Measurements from ENCODE around the gene SEC14L1.
"Not testable (repeated sequence)": the region's sequence is repeated elsewhere in the genome, so short reads cannot be mapped to it uniquely, and the experiment has no call there.

Gene SEC14L1

DNA sequence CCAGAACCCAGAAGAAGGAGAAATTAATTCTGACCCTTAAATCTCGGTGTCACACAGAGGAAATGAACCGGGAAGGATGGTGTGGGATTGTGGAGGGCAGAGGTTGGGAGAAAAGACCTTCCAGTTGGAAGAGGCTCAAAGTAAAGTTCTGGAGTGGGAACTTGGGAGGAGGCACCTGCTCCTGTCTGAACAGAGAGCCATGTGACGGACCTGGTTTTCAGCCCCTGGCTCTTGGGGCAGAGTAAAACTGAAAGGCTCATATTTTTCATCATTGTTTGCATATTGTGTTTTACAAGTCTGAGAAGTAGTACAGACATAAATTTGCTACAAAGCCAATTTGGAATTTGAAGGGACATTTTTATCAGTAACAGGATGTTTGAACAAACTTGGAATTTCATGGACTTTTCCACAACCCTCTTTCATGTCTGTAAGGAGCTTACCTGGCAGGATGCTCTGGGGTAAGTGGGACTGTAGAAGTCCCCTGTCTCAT lies 24.4 kb upstream of the SEC14L1 start:
- DNase-seq (ENCODE audit: low spot score) = no peak

DNA sequence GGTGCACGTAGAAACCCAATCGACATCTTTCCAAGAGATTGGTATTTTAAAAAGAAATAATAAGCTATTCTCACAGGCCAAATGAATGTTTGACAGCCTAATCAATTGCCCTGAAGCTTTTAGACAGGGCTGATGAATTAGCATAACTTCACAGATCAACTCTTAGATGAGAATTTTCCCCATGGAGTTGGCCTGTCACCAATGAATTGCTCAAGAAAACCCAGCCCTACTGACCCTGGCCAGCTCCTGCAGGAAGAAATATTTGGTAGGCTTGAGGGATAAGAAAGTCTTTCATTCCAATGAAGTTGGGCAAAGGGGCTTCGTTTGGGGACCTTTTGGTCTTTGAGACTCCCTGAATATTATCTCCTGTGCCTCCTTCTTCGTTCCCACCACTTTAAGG lies 23.4 kb upstream of the SEC14L1 start:
- no peak for DNase-seq (ENCODE audit: low spot score)

DNA sequence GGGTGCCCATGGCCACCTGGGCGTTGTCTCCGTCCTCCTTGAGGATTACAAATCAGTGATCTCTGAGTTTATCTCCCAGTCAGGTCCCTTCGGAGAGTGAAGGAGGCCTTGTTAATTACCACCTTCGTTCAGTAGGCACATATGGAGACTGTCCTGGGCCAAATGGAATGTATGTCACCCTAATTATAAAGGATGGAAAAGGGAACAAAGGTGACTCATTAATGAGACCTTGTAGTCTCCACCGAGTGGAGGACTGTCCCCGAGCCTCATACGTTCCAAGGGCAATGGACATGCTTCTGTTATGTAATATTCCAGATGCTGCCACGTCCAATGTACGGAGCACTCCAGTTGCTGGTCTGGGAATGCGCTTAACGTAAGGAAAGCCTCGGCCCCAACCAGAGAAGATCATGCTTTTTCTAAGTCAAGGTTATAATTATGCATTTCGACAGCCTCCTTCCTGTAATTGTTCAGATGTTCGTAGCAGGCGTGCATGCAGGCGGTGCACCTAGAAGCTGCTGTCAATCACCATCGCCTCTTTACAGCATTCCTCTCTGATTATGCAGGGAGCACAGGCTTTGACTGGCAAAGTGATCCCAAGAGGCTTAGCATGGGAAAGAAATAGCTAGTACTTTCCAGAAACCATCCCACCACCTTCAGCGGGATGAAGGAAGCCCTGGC lies 22.4 kb upstream of the SEC14L1 start:
- DNase-seq (ENCODE audit: low spot score) = no peak

DNA sequence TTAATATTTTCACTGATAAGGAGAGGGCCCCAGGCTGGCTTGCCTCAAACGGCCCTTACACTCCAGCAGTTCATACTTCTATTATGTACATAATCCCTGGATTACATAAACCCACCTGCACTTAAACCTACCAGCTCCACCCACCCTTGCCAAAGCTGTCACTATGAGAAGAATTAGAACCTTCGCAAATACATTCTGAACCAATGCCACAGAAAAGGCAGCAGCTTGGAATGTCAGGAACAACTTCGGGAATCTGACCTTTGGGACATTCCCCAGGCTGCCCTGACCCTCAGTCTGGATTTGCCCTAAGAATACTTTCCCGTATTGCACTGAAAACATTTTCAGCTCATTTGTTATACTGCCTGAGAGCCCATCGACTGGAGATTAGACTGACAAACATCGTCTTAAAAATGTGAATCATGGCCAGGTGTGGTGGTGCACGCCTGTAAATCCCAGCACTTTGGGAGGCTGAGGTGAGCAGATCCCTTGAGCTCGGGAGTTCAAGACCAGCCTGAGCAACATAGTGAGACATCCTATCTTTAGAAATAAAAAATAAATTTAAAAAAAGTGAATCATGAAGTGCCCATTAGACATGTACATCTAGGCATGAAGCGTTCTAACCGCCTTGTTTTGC lies 21.0 kb upstream of the SEC14L1 start:
- no peak for DNase-seq (ENCODE audit: low spot score)

DNA sequence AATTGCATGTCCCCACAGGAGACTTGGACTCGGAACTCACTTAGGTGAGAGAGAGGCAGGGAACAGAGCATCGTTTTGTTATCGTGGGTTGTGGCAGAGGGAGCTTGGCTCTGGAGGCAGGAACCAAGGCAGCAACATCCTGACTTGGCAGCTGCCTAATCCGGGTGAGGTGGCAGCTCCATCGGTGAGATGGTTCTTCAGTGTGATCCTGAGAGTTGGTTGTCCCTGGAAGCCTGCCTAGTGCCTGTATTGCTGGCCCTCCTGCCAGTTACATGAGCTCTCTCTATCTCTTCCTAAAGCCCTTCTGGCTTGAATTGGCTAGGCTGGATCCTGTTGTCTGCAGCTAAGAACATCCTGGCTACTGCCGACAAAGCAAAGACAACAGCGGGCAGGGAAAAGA lies 19.9 kb upstream of the SEC14L1 start:
- DNase-seq (ENCODE audit: low spot score) = no peak

DNA sequence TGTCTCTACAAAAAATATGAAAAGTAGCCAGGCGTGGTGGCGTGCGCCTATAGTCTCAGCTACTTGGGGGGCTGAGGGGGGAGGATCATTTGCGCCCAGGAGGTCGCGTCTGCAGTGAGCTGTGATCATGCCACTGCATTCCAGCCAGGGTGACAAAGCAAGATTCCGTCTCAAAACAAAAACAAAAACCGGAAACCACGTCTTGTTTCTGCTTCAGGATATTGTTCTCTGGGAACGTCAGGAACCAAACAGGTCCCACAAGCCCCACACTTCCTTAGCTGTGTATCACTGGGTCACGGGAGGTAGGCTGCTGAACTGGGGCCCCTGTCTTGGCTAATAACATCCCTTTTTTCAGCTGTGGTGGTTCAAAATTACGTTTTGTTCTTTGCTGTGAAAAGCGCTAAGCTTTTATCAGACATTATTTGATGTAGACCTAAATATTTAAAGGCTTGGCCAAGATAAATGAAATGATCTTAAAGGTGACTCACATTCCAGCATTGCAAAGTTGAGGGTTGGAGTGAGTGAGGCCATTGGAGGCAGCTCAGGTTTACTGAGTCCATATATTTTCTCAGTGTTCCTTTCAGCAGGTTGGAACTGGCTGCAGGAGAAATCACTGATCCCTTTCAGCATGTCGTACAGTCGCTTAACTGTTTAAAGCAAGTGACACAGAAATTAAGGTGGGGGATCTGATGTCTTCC lies 16.4 kb upstream of the SEC14L1 start:
- DNase-seq (ENCODE audit: low spot score) = no peak

DNA sequence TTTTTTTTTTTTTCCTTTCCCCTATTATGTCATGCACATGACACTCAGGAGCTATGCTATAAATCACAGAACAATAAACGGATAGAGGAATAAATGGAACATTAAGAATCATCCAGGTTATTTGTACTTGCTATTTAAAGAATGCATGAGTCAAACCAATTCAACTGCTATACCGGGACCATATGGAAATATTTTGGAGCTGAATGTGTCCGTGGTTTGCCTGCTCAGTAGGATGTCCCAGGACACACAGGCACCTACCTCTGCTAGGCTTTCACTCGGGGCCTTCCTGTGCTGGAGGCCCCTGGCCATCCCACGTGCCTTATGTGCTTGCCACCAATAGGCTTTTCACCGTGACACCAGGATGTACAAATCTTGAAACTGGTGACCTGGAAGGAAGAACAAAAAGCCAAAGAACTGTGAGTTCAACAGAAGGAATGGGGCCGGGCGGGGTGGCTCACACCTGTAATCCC lies 15.3 kb upstream of the SEC14L1 start:
- DNase-seq (ENCODE audit: low spot score) = no peak

DNA sequence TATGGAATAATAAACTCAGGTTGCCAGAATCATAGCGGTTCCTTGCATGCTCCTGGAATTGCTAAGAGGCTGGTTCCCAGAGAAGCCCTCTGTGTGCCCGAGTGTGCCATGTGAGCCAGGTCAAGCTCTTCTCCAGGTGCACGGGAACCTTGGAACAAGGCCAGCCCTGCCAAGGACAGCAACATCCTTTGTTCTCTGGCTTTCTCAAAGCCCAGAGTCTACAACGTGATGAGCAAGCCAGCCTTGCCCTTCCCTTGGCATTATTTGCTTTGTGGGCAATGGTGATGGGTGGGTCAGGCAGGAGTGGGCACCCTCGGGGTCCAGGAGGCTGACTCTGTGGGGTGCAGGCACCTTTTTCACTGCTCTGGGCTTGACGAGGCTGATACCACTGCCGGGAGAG lies 14.2 kb upstream of the SEC14L1 start:
- DNase-seq (ENCODE audit: low spot score) = no peak

DNA sequence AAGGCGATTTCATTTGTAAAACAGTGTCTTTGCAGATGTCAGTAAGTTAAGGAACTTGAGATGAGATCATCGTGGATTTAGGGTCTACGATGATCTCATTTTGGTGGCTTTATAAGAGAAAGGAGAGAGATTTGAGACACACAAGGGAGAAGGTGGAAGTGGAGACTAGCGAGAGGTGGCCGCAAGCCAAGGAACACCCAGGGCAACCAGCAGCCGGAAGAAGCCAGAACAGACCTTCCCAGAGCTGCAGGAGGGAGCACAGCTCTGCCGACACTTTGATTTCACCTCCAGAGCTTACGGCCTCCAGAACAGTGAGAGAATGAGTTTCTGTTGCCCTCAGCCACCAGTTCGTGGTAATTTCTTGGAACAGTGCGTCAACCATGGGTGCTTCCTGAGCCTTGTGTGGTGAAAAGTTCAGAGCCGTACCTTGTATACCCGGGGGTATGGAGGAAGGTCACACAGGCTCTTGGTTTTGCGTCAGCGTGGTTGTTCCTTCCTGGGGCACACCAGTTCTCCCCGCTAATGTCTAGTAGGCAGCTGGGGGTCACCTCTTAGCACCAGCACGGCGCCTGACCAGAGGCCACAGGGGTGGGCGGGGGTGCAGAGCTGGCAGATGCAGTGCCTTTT lies 12.9 kb upstream of the SEC14L1 start:
- no peak for DNase-seq (ENCODE audit: low spot score)

DNA sequence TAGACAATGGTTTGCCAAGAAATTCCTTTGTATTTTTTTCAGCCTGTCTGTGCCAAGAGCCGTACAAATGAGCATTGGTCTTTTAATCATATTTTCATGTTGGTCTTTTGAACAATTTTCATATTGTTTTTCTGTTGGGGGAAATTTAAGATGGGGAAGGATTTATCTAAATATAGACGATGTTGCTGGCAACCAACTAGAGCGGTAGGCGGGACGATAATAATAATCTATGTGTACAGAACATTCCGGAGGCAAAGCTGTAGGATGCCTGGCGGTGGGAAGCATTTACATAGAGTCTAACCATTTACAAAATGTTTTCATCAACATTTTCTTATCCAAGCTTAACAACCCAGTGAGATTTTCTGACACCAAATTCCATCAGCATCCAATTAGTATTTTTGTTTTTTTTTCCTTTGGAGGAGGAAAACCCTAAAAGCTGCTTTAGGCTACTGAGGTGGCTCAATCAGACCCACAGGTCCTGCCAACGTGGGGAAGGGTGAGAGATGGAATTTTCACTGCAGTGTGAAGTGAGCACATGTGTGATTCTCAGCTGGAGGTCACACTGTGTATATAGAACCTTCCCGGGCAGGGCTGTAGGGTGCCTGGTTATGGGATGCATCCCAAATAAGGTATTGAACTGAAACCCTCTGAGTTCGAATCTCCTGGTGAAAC lies 11.7 kb upstream of the SEC14L1 start:
- no peak for DNase-seq (ENCODE audit: low spot score)

DNA sequence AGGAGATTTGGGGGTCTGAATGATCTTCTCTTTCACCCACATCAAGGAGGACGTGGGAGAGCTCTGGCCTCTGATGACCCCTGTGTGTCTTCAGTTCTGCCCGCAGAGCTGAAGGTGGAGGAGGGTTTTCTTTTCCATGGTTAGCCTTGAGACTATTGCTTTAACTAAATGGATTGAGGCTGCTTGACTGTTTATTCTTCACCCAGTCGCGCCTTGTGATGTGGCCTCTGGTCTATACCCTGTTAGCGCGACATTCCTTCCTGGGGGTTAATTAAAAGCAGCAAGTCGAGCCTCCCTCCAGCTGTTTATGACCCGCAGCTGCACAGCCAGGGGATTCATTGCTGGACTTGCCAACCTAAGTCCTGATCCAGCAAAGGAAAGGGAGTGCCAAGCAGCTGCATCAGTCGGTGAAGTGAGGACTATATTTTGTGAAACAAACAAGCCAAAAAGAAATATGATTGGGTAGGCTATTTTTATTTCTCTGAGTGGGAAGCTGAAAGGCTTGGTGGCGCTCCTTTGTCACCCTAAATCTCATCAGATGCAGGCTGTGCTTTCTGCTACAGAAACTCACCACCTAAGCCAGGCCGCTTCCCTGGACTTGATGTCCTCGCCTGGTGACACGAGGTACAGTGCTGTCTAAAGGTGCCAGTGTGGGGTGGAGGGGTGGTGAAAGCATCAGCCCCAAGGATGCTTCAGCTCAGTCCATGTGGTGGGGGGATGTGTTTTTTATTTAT lies 11.0 kb upstream of the SEC14L1 start:
- DNase-seq (ENCODE audit: low spot score) = peak; percentile 88

DNA sequence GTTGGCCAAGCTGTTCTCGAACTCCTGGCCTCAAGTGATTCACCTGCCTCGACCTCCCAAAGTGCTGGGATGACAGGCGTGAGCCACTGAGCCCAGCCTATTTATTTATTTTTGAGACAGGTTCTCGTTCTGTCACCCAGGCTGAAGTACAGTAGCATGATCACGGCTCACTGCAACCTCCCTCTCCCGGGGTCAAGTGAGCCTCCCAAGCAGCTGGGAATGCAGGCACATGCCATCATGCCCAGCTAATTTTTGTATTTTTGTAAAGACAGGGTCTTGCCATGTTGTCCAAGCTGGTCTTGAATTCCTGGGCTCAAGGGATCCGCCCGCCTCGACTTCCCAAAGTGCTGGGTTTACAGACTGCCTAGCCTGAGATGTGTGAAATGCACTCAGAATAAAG lies 10.2 kb upstream of the SEC14L1 start:
- DNase-seq (ENCODE audit: low spot score) = no peak

DNA sequence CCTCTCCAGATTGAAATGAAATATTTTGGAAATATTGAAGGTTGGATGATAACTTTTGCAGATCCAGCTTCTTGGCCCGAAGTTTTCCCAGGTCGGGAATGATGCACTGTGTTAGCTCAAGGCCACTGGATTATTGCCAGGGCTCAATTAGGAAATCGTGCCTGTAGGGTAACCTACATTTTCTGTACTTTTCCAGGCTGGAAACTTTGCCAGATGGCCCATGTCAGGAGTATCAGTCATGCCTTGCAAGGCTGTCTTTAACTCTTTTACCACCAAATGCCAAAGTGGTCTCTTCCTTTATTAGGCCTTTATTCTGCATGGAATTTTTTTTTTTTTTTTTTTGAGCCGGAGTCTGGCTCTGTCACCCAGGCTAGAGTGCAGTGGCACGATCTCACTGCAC lies 8.9 kb upstream of the SEC14L1 start:
- DNase-seq (ENCODE audit: low spot score) = no peak

DNA sequence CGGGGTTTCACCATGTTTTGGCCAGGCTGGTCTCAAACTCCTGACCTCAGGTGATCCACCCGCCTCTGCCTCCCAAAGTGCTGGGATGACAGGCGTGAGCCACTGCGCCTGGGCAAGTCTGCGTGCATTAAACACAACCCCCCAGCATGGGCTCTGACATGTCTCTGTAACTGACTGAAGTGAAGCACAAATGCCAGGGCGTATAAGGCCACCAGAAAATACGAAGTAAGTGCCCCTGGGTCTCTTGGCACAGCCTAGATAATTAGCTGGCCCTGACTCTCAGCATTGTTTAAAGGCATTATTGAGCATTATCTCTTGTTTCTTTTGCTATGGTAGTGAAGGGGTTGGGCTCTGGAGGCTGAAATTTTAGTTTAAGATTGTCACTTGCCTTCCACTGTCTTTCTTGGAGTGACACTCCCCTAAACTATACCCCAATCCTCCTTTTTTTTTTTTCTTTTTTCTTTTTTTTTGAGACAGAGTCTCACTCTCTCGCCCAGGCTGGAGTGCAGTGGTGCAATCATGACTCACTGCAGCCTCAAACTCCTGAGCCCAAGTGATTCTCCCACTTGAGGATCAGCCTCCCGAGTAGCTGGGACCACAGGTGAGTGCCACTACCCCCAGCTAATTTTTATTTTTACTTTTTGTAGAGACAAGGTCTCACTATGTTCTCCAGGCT lies 8.2 kb upstream of the SEC14L1 start:
- no peak for DNase-seq (ENCODE audit: low spot score)

DNA sequence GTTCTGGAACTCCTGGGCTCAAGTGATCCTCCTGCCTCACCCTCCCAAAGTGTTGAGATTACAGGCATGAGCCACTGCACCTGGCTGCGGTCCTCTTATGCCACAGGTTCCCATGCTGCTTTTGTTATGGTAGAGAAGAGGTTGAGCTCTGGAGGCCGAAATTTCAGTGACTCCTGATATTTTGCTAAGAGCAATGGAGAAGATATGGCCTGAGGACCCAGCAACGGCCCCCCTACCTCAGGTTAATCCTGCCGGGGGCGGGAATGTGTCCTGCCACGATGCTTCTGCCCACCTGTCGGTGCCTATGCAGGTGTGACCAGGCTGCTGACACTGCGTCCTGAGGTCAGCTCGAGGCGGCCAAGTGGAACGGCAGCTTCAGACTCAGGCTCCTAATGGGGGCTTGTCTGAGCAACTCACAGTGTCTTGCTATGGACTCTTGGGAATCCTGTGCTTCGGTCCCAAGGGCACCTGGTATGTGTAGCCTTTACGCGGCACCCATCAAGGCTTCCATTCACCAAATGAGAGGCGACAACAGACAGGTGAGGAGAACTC lies 7.6 kb upstream of the SEC14L1 start:
- DNase-seq (ENCODE audit: low spot score) = no peak

DNA sequence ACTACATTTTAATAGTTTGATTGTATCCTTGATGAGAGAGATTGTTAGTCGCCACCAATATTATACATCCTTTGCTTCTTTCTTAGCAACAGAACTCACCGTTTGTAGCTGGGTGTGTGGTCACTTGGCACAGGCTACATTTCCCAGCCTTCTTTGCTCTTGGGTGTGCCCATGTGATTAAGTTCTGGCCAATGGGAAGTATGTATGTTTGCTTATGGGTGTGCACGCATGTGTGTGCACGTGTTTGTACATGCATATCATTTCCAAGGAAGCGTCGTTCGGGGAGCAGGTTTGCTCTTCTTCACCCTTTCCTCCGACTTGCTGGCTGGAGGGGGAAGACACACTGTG lies 4.4 kb upstream of the SEC14L1 start:
- no peak for DNase-seq (ENCODE audit: low spot score)

DNA sequence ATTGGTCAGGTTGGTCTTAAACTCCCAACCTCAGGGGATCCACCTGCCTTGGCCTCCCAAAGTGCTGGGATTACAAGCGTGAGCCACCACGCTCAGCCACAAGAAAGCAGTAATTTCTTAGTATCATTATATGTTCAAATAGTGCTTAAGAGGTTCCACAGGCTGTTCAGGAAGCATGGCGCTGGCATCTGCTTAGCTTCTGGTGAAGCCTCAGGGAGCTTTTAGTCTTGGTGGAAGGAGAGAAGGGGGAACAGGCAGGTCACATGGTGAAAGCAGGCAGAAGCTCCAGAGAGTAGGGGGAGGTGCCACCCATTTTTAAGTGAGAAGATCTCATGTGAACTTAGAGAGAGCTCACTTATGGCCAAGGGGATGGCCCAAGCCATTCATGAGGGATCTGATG lies 3.7 kb upstream of the SEC14L1 start:
- no peak for DNase-seq (ENCODE audit: low spot score)

DNA sequence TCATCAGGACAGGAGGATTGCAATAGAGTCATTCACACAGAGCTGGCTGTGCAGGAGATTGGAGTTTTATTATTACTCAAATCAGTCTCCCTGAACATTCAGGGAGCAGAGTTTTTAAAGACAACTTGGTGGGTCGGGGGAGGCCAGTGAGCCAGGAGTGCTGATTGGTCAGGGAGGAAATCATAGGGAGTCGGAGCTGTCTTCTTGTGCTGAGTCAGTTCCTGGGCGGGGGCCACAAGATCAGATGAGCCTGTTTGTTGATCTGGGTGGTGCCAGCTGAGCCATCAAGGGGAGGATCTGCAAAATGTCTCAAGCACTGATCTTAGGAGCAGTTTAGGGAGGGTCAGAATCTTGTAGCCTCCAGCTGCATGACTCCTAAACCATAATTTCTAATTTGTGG lies 2.9 kb upstream of the SEC14L1 start:
- DNase-seq (ENCODE audit: low spot score) = not testable (repeated sequence)

DNA sequence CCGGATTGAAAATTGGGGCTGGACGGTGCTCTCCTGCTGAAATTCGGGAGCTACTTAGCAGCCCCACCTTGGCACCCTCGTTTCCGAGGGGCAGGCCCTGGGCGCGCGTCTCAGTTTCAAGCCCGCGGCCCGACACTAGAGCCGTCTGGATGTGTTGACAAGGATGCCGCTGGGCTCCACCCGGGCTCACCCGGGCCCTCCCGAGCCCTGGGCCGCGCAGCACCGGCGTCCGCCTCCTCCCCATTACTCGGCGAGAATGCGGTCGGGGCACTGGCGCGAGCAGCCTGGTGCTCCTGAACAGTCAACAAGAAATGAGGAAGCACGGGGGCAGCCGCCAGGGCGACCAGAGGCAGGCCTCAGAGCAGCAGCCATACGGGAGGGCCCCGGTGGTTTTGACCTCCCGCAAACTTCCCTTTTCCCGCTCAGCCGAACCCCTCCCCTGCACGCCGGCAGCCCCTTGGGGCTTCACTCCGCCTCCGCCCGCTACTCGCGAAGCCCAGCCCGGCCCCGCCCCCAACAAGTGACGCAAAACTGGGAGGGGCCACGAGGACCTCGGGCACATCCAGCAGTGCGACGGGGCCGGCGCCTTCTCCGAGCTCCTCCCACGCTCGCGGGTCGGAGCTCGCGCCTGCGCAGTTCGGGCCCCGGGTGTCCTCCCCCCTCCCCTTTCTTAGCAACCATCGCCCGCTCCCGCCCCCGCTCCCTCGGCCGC lies 447 bp upstream of the SEC14L1 start:
- DNase-seq (ENCODE audit: low spot score) = peak; percentile 100

DNA sequence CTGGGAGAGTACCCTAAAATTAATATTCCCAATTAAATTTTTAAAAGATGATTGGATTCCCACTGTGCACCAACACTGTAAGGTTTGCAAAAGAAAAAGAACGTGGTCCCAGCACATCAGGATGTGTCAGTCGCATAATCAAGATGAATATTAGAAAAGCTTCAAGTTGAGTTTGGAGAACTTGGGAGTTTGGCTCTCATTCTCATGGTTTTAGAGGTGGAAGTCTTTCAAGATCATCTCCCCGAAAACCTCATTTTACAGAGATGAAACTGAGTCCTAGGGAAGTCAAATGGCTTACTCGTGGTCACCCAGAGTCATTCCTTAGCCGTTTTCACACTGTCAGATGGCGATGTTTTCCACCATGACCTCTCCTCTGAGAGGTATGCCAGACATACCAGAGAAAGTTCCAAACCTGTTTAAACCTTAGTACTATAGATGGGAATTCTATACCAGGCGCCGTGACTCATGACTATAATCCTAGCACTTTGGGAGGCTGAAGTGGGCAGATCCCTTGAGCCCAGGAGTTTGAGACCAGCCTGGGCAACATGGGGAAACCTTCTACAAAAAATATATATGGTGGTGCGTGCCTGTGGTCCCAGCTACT lies 1.2 kb downstream of the SEC14L1 start:
- no peak for DNase-seq (ENCODE audit: low spot score)
